D341Med (cell line): ENCODE results near the gene THSD4.
A peak's percentile ranks its signal among the peaks of the same experiment; 100 is the strongest.

Experiments
- DNase-seq: peaks from one replicate; pipeline ENCODE4 v3.0.0; 2012; ENCODE audit warnings: low spot score

The THSD4 gene

DNA sequence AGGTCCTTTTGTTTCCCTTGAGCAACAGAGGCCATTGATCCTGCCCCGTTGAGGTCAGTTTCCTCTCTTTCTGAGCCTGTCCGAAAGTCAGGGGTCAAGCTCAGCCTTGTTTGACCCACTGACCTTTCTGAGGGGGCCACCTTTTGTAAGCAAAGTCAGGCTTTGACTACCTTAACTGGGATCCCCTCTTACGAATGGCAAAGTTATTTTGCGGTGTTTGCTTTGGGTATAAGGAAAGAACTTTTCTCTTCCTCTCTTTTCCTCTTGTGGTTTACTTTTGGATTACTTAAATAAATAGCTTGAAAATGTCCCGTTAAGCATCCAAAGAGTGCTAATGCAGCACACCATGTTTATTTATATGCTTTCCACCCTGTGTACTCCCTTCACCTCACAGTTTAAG, 340.6 kb downstream of the THSD4 start:
- DNase-seq, result no peak

DNA sequence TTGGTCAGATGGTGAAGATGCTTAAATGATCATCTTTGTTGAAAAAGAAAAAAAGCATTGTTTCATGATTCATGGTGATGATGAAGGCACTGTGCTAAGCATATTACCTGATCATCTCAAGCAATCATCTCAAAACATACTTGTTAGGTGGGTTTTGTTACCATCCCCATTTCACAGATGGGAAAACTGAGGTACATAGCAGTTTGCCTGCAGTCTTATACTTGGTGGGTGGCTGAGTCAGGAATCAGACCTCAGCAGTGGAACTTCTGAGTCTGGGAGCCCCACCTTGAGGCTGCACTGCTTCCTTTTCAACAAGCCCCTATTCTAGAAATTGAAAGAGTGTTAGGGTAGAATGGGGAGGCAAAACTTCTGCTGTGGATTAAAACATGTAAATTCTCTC, 341.1 kb downstream of the THSD4 start:
- DNase-seq, result no peak

DNA sequence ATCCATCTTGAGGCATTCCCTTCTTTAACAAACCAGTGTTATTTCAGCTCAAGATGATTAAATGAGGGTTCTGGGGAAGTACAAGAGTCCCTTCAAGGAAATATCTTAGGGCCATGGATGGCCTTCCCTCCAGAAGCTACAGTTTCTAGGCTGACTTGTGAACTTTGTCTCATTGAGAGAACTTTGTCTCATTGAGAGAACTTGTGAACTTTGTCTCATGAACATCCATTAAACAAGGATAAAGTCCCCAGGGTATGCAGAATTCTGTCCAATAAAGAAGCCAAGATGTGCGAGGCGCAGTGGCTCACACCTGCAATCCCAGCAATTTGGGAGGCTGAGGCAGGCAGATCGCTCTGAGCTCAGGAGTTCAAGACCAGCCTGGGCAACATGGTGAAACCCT, 341.5 kb downstream of the THSD4 start:
- DNase-seq, result no peak

DNA sequence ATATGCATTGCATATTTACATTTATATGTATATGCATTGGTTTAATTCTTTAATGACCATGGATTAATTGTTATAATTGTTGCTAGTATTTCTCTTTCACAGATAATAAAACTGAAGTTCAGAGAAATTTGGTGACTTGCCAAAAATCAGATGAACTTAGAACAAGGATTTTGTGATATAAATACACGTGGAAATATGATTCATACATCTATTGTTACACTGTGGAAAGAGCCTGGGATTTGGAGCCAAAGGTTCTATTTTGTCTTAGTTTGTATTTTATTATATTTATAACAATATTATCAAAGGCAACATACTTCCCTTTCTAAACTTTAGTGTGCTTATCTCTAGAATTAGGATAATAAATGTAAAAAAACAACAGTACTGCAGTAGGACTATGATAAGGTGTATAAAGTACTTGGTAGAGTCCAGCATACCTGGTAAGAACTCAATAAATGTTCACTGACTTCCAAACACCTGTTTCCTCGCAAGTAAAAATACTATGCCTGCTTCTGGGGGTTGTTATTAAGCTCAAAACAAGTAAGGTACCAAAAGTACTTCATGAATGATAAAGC, 342.9 kb downstream of the THSD4 start:
- DNase-seq, result no peak

DNA sequence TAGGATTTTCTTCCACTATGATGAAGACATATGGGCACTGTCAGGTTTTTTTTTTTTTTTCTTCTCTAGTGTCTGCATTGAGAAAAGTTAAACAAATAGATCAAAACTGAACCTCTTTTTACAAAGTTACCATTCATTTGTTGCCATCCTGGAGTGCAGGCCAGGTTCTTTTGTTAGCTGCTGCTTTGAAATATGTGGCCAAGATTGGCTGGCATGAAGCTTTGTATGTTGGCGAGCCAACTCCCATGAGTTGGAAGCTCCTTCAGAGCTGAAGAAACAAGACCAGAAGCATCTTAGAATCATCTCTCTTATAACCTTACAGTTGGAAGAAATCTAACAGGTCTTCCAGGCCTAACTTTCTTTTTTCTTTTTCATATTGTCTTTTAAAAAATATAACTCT, 346.5 kb downstream of the THSD4 start:
- no peak for DNase-seq

DNA sequence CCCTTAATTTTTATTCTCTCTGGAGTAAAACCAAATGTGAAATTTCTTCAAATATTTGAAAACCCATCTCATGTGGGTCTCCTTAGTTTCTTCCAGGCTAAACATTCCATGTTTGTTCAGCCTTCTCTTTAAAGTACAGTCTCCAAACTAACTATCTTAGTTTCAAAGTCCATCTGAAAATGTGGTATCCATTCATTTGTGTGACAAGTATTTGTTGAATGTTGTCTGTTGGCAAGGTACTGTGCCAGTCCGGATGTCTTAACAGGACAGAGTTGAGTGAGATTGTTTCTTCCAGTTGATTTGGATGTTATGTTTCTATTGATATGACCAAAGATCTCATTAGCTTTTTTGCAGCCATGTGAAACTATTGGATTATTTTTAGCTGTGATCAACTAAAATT, 347.4 kb downstream of the THSD4 start:
- no peak for DNase-seq

DNA sequence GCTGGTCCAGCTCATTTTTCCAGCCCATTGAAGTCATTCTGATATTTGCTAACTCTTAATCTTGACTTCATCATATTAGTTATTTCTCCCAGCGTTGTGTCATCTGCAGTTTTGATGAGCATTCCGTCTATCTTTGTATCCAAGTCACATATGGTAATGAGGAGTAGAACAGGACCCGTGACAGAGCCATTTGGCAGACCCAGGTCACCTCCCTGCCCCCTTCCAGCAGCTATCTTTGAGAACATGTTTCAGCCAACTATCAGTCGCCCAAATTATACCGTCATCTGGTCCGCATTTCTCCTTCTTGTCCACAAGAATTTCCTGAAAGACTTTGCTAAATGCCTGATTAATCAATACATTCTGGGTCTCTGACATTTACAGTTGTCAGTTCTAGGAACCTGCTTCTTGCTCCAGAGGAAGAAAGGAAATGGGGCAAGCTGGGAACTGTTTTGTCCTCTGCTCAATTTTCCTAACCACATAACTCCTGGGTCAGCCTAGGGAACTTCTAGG, 347.9 kb downstream of the THSD4 start:
- no peak for DNase-seq

DNA sequence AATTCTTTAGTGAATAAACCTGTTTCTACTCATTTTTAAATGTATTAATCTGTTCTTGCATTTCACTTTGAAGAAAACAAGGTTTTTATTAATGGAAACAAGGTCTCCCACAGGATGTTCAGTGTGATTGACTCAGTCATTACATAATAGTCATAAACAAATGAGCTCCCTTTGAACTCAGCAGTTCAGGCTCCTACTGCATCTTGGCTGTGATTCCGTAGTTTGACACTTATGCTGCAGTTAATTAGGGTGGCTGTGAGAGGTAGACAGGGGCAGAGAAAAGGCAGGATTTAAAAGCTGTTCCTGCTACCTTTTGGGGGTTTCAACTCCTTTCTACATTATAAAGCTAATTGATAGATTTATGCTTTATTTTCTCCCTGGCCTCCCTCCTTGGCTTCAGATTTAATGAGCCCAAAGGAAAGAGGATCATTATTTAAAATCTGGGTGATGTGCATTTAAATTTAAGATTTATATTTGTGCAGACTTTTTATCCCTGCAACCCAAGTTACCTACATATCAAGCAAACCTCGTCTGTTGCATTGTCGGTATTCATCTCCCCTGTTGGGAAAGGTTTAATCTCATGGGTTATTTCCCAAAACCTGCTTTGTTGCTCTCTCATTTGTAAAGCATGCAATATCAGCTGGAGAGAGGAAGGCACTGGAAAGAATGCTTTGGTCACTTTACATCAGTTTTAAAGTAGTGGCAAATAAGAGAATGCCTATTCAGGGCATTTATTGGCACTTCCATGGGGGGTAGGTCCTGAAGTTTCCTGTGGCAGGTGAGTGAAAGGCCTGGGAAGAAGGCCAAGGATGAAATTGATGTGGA, 350.1 kb downstream of the THSD4 start:
- DNase-seq, result no peak

DNA sequence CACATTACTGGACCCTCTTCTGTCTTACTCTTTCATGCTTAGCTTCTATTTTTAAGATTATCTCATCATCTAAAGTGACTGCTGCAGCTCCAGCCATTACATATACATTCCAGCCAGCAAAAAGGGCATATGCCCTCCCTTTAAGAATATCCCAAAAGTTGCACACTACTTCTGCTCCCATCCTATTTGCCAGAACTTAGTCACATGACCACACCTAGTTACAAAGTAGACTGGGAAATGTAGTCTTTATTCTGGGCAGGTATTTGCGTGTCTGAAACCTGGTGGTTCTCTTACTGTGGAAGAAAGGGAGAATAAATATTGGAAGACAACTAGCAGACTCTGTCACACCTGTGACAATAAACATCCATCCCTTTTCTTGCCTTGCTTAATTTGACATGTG, 353.4 kb downstream of the THSD4 start:
- DNase-seq, result no peak

DNA sequence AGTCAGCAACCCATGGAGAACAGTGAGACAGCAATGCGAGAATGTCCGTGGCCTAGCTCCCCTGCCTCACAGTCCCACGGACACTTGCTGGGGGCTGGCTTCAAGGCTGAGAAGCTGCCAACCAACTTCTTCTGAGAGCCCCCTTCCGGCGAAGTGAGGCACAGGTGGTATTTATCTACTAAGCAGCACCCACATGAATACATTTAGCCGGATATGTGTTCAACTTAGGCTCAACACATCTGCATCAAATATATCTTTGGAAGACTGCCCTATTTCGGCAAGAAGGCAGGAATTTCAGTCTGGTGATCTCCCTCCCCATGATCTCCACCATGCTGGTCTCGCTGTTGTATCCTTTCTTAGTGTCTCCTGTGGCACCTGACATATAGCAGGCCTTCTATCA, 354.1 kb downstream of the THSD4 start:
- peak; percentile 38 for DNase-seq

DNA sequence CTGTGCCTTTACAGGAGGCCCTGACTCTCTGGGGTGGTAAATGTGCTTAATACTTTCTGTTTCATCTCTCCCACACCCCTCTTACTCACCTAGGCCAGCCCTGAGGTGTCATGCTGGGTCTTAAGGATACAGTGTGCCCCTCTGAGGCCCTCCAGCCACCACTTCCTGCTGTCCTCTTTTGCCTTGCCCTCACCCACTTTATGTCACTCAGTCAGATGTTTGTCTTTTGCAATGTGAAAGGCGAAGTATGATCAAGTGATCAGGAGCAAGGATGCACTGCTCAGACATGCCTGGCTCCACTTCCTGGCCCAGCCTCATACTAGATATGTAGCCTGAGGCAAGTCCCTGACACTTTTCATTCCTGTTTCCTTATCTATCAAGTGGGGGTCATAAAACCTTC, 356.1 kb downstream of the THSD4 start:
- DNase-seq, result no peak

DNA sequence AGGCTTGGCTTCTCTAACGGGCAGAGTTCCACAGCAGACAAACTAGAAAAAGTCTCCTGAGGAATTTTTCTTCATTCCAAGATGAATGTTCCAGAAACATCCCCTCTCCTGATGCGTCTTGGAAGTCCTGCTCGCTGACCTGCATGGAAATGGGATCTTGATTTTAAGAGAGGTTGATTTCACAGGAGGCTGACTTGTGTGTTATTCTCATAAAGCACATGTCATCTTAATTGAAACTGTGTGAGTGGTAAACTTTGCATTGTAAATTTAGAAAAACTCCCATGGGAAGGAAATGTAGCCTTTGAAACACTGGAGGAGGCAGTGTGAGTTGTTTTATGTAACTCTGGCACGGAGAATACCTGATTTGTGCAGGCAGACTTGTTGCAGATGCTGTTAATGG, 357.3 kb downstream of the THSD4 start:
- no peak for DNase-seq

DNA sequence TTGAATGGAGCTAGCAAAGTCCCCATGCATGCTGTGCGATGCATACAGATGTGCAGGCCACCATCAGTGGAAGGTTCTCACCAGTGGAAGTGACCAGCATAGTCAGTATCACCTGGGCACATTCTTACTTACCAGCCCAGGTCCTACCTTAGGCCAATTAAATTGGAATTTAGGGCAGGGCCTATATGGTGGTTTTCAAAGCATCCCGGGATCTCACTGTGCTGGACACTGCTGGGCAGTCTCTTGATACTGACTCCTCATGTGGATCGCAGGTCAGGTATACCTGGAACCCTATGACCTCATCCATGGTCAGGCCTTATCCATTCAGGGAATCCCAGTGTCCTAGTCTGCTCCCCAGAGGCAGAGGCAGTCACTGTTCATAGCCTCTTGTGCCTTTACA, 358.5 kb downstream of the THSD4 start:
- no peak for DNase-seq

DNA sequence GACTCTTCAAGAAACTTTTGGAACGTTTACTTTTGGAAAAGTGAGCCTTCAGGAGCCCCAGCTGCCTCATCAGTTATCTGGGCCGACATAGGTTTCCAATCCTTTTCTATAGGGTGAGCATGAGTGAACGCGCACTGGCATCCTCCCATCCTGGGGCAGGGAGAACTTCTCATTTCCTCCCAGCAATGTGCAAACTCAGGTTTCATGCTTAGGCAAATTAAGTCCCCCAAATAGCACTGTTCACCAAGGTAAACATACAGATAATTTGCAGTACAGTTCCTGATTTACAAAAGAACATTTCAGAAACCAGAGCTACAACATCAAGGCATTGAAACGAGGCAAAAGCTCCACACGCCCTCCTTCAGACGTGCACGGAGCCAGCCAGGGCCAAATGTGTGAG, 361.6 kb downstream of the THSD4 start:
- no peak for DNase-seq

DNA sequence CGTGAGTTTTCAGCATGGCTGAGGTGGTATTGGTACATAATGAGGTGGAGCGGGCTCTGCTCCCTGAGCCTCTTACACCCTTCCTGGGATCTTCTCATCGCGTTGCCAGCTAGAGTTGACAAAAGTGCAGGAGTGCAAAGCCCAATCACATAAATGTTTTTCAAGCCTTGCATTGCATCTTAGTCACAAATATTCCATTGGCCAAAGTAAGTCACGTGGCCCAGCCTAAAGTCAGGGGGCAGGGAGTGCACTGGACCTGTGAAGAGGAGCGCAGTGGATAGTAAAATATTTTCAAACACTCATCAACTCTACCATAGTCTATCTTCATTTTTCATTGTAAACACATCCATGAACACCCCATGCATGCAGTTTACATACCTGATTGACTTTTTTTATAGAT, 365.3 kb downstream of the THSD4 start:
- no peak for DNase-seq

DNA sequence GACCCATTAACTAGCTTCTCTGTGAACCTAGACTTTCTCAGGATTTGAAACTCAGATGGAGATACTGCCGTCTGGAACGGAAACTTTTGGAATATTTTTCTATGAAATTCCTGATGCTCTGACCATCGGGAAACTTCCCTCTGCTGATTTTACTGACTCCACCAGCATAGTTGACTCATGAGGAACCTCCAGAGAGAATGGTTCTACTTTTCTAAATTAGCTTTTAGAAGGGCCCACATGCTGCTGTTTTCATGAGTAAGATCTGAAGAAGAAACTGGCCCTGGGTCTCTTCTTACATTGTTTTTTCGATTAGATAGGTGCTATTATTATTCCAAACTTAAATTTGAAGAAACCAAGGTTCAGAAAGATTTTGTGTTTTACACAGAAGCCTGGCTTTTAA, 368.8 kb downstream of the THSD4 start:
- no peak for DNase-seq

DNA sequence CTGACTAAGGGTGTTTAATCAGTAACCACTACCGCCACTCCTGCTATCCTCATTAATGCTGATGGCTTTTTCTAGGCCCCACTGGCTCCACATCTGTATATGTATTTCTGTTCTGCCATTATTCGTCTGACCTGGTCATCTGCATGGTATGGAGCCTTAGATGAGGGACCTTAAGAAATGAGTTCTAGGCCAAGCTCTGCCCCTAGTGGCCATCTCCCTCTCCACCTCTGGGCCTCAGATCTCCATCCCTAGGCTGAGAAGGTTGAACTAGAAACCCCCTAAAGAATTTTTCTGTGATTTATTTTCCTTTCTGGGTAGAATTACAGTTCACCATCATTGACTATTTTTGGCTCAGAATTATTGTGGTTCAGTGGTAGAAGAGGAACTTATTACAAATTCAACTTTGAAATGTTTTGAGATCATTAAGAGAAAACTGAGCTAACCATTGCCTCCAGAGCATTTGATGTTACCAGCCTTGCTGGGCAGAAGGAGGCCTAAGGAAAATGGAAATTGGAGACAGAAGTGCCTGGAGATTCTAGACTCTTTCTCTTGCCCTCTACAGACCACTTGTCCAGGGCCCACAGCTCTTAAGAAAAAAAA, 369.9 kb downstream of the THSD4 start:
- DNase-seq, result peak; percentile 36

DNA sequence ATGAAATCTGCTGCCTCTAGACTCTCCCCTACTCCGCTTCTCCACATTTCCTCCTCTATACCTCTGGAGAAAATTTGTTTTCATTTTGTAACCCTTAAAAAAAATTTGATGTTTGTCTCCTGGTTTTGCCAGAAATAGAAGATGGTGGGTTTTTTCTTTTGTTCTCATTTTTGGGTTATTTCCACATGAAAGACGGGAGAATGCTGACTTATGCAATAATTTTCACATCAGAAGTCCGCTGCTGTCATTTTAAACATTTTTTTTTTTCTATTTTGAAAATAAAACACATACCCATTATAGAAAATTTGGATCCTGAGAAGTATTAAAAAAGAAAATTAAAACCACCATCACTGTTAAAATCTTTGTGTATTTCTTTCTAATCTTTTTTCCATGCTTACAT, 374.3 kb downstream of the THSD4 start:
- no peak for DNase-seq

DNA sequence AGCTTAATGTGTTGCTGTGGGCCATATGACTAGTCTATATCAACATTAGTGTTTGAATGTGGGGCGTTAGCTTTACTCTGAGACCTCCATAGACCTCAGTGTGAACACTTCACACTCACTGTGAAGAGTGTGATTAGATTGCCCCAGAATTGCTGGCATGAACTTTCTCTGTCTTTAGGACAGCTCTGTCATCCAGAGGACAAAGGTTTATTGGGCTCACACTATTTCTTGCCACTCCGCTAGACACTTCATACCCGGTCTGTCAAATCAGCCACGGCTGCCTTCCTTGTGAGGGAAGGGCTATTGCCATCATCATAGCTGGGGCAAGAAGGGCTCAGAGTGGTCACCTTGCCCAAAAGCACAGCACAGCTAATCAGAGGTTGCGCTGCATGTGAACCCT, 378.3 kb downstream of the THSD4 start:
- no peak for DNase-seq

DNA sequence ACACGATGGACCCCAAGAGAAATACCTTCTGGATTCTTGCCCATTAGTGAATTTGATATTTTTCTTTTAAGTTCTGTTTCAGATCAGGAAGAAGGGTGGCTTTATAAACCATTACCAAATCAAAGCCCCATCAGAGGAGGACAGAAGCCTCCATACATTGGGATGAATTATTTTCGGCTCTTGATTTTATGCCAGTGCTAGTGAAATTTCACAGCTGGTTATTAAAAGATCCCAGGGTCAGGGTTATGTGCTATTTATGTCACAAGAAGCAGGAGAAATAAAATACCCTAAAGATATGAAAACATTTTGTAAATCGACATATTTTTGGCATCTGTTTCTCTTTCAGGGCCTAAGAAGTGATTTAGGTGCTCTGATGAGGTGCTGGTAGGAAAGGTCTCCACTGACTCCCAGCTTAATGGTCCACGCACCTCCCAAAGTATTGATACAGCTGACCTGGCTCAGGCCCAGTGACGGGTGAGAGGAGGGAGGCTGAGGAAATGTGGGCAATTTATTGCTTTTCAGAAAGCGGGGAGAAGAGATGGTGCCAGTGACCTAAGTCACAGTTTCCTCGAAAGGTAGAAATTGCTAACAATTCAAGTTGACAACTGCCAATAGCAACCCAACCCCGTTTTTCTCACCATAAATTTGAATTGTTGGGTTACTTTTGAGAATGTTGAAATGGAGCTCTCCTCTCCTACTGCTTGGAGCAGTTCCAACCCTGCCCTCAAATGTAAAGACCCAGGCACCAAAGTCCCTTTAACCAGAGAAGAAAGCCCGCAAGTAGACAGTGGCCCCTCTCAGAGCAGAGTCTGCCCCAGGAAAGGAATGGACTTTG, 379.5 kb downstream of the THSD4 start:
- no peak for DNase-seq

DNA sequence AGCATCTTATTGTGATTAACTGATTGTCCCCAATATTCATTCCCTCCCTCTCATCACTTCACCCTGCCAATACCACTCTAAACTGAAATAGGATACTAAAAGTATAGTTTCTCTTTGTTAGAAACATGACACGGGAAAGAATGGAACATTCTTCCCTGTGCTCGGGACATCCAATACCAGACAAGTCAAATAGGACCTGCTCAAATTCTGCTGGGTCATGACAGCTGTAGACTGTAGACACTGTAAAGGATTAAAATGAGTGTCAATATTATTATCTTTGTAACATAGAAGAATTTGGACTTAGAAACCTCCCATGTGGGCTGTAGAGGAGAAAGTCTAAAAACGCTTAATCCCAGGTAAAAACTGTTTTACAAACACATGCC, 380.1 kb downstream of the THSD4 start:
- no peak for DNase-seq

DNA sequence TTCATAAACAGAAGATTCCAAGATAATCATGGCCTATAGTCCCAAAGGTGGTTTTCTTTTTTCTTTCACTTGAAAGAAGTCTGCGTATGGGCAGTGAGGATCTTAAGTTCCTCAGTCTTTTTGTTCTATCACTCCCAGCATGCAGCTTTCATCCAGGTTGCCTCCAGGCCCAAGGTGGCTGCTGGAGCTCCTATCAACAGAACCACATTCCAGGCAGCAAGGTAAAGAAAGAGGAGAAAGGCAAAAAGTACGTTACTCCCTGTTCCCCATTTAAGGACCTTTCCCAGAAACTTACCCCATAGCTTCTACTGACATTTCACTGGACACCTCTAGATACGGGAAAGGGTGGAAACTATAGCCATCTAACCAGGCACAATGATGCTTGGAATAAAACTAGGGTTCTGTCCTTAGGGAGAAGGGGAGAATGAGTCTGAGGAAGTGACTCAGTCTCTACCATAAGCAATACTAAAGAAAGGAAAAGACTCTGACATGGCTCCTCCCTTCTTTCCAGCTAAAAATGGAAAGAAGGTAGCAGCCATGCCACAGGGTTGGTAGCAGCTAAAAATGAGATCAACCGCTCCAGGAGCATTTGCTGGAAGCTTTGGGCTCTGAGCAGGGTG, 381.2 kb downstream of the THSD4 start:
- no peak for DNase-seq
